Measurements from ENCODE around the gene NDUFS4.
"Not testable (repeated sequence)": the region's sequence is repeated elsewhere in the genome, so short reads cannot be mapped to it uniquely, and the experiment has no call there.

The NDUFS4 gene

DNA sequence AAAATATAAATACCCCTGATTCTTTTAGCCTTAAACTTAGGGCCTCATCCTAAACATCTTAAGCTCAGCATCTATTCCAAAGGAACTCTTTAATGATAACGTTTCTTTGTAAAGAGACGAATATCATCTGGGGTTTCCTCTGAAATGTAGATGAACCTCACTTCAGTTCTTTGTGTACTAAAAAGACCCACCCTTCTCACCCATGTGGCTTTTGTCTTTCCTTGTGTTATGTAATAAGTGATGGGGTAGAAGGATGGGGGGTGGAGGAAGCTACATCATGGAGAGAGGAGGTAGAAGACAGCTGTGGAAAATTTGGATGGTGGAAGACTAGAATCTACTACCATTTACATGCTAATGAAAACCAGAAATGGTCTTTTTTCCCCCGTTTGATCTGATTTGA, 111.0 kb downstream of the NDUFS4 start:
- no peak for DNase-seq

DNA sequence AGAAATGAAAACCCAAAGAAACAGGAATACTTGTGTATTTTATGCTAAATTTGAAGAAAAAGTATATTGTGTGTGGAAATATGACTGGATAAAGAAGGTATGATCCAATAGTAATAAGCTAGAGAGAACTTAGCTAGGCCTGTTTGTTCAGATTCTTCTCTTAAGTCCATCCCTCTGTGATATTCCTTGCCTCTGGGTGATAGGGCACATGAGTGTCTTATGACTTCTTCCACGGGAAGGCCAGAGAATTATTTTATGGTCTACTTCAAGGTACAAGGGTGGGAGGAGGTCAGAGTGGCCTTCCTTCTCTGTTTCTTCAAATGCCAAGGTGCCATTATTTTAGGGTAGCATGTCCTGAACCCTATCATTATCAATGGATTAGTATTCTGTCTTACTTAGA, 113.7 kb downstream of the NDUFS4 start:
- no peak for DNase-seq

DNA sequence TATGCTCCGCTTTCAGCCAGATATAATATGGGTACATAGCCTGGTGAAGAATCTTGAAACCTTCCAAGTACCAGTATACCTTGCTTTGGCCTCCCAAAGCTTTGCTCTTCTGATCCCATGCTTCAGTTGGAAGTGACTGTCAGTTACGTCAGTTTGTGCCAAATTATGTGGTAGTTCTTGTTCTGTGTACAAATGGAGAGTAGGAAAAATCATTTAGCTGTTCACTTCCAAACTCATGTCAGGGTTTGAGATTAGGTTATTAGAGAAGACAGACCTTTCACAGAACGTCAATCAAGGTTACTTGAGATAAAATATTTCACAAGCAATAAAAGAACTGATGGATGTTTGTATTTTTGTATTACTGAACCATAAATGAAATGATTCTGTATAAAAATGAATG, 117.2 kb downstream of the NDUFS4 start:
- DNase-seq = no peak

DNA sequence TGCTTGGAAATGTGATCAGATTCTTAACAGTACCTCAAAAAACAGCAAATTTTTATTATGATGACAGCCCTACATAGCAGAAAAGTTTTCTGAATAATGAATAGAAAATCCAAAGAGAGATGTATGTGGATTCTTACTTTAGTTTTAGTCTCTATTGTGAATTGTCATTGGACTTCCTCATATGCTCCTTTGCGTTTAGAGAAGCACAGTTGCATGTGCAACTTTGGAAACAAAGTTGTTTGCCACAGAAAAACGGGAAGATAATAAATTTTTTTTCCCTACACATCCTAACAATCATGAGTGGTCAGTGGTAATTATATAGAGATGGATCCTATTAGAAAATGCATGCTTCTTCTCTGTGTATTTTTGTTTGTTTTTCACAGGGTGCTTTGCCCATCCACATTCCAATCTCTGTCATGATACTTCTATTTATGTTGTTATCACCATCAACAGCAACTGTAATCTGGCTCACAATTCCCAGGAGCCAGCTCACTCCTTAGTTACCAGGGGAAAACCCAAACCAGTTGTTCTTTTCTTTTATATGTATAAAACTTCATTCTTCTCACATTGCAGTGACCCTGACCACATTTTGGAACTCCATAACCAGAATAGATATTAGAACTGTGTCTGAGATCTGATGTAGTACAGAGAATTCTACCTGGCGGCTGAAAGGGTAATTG, 118.7 kb downstream of the NDUFS4 start:
- DNase-seq = no peak

DNA sequence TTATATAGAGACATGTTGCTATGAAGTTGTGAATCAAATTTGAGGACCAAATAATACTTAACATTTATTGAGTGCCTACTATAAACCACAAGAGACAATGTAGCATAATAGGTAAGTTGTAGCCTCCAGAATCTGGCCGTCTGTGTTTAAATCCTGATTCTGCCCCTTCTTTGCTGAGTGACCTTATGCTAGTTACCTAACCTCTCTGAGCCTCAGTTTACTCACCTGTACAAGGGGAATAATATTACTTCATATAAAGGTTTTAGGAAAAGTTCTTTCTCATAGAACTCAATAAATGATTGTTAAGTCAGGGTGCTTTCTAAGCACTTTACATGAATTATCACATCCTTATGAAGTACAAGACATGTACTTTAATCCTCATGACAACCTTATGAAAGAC, 120.6 kb downstream of the NDUFS4 start:
- DNase-seq = no peak

DNA sequence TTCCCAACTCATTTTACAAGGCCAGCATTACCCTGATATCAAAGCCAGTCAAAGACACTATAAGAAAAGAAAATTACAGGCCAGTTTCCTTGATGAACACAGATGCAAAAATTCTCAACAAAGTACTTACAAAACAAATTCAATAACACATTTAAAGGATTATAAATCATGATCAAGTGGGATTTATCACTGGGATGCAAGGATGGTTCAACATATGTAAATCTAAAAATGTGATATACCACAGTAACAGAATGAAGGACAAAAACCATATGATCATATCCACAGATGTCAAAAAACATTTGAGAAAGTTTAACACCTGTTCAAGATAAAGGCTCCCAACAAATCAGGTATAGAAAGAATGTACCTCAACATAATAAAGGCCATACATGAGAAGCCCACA, 130.6 kb downstream of the NDUFS4 start:
- DNase-seq = no peak

DNA sequence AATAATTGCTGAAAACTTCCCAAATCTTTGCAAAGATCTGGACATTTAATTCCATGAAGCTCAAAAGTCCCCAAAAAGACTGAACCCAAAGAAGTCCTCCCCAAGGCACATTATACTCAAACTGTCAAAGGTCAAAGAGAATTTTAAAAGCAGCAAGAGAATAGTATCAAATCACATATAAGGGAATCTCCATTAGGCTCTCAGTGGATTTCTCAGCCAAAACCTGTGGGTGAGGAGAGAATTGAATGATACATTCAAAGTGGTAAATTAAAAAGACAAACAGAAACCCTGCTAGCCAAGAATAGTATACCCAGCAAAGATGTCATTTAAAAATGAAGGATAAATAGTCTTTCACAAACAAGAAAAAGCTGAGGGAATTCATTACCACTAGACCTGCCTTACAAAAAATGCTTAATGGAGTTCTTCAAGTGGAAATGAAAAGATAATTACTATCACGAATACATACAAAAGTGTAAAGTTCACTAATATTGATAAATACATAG, 134.1 kb downstream of the NDUFS4 start:
- no peak for DNase-seq

DNA sequence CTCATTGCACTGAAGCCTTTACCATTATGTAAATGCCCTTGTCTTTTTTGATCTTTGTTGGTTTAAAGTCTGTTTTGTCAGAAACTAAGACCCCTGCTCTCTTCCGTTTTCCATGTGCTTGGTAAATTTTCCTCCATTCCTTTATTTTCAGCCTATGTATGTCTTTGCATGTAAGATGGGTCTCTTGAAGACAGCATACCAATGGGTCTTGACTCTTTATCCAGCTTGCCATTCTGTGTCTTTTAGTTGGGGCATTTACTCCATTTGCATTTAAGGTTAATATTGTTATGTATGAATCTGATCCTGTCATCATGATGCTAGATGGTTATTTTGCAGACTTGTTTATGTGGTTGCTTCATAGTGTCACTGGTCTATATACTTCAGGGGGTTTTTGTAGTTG, 150.0 kb downstream of the NDUFS4 start:
- DNase-seq = not testable (repeated sequence)

DNA sequence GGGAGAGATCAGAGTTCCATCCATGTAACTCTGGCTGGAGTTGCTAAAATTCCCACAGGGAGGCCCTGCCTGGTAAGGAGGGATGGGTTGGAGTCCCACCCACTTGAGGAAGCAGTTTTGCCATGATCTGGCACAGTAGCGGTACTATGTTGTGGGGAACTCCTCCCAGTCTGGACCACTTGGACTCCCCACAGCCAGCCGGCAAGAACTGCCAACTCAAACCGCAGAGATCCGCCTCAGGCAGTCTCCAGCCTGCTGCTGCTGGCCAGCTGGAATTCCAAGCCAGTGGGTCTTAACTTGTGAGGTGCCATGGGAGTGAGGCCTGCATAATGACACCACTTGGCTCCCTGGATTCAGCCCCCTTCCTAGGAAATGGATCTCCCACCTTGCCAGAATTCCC, 151.9 kb downstream of the NDUFS4 start:
- no peak for DNase-seq

DNA sequence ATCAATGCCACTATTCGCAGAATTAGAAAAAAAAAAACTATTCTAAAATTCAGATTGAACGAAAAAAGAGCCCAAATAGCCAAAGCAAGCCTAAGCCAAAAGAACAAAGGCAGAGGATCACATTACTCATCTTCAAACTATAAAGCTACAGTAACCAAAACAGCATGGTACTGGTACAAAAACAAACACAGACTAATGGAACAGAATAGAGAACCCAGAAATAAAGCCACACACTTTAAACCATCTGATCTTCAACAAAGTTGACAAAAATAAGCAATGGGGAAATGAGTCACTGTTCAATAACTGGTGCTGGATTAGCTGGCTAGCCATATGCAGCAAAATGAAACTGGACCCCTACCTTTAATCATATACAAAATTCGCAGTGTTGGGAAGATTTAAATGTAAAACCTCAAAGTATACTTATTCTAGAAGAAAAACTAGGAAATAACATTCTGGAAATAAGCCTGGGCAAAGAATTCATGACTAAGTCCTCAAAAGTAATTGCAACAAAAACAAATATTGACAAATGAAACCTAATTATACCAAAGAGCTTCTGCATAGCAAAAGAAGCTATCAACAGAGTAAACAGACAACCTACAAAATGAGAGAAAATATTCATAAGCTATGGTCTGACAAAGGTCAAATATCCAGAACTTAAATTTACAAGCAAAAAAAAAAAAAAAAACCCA, 153.7 kb downstream of the NDUFS4 start:
- DNase-seq = no peak

DNA sequence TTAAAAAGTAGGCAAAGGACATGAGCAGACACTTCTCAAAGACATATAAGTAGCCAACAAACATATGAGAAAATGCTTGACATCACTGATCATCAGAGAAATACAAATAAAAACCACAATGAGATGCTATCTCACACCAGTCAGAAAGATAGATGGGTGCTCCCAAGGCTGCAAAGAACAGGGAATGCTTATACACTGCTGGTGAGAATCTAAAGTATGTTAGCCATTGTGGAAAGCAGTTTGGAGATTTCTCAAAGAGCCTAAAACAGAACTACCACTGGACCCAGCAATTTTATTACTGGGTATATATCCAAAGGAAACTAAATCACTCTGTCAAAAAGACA, 154.2 kb downstream of the NDUFS4 start:
- DNase-seq = no peak

DNA sequence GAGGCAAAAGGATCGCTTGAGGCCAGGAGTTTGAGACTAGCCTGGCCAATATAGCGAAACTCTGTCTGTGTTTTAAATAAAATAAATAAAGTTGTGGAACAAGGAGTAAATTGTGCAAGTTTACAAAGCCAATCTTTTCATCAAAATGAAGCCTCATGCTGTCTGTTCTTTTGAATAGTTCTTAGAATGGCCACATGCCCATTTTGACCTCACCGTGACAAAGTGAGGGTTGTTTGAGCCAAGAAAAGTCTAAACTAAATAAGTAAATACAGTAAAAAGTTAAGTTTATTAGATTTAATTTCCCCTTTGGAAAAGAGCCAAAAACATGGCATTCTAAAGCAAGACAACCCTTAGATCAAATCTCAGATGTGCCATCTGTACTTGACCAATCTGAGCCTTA, 165.7 kb downstream of the NDUFS4 start:
- no peak for DNase-seq

DNA sequence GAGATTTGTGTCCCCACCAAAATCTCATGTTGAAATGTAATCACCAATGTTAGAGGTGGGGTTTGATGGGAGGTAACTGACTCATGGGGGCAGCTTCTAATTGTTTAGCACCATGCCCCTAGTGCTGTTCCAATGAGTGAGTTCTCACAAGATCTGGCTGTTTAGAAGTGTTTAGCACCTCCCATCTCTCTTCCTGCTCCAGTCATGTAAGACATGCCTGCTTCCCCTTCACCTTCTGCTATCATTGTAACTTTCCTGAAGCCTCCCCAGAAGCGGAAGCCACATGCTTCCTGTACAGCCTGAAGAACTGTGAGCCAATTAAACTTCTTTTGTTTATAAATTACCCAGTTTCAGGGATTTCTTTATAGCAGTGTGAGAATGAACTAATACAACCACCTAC, 170.5 kb downstream of the NDUFS4 start:
- DNase-seq = no peak

Measured in fibroblast of upper back skin (primary cell).